Measurements from ENCODE around the gene RYR2.

The RYR2 gene

GRCh38 chr1:237170149-237170548 is 128.2 kb downstream of the RYR2 start:
- Mint-ChIP-seq H3K4me1 (no peaks in the 10 kb centered on the region), H3K4me3 (no peak overlapping the region), H3K27ac (no peak overlapping the region), H3K9me3 (no peaks in the 10 kb centered on the region), H3K27me3 (ENCODE audit: low read depth, poor library complexity) (no peaks in the 10 kb centered on the region), H3K36me3 (ENCODE audit: low read depth) (no peaks in the 10 kb centered on the region)
- TF ChIP-seq, protein P1, sequence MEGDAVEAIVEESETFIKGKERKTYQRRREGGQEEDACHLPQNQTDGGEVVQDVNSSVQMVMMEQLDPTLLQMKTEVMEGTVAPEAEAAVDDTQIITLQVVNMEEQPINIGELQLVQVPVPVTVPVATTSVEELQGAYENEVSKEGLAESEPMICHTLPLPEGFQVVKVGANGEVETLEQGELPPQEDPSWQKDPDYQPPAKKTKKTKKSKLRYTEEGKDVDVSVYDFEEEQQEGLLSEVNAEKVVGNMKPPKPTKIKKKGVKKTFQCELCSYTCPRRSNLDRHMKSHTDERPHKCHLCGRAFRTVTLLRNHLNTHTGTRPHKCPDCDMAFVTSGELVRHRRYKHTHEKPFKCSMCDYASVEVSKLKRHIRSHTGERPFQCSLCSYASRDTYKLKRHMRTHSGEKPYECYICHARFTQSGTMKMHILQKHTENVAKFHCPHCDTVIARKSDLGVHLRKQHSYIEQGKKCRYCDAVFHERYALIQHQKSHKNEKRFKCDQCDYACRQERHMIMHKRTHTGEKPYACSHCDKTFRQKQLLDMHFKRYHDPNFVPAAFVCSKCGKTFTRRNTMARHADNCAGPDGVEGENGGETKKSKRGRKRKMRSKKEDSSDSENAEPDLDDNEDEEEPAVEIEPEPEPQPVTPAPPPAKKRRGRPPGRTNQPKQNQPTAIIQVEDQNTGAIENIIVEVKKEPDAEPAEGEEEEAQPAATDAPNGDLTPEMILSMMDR (IDR thresholded peaks at IDR 0.05), result no peak
- no peak for DNase-seq

GRCh38 chr1:237171454-237172117 is 129.6 kb downstream of the RYR2 start:
- TF ChIP-seq, protein P1 (IDR thresholded peaks at IDR 0.05), result no peak
- no peaks in the 10 kb centered on the region for H3K4me1 Mint-ChIP-seq
- no peaks in the 10 kb centered on the region for H3K9me3 Mint-ChIP-seq
- no peaks in the 10 kb centered on the region for H3K27me3 Mint-ChIP-seq (ENCODE audit: low read depth, poor library complexity)
- H3K36me3 Mint-ChIP-seq (ENCODE audit: low read depth), result no peaks in the 10 kb centered on the region
- no peak for DNase-seq
- H3K27ac Mint-ChIP-seq, result no peak overlapping the region
- no peak overlapping the region for H3K4me3 Mint-ChIP-seq

DNA sequence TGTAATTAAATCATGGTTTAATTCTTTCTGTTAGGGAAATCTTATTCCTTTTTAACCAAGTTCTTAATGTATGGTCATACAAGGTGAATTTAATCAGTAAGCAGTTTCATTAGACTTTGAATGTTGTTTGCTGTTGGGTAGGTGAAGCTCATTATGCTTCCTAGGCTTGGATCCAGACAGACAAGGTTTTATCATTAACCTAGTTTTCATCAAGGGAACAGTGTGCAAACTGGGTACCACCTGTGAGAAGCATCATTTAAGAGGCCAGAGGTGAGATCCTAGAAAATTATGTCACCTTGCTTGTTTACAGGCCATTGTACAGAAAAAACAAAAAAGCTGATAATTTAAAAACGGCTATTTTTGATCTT is 130.1 kb downstream of the RYR2 start:
- no peaks in the 10 kb centered on the region for H3K4me1 Mint-ChIP-seq
- TF ChIP-seq, protein P1 (IDR thresholded peaks at IDR 0.05), result no peak
- no peak overlapping the region for H3K4me3 Mint-ChIP-seq
- H3K27ac Mint-ChIP-seq, result no peak overlapping the region
- H3K27me3 Mint-ChIP-seq (ENCODE audit: low read depth, poor library complexity), result no peaks in the 10 kb centered on the region
- H3K9me3 Mint-ChIP-seq, result no peaks in the 10 kb centered on the region
- DNase-seq, result no peak
- no peaks in the 10 kb centered on the region for H3K36me3 Mint-ChIP-seq (ENCODE audit: low read depth)

GRCh38 chr1:237179503-237179902 is 137.5 kb downstream of the RYR2 start:
- peaks cover 13% of the 10 kb centered on the region for H3K4me1 Mint-ChIP-seq
- no peak overlapping the region for H3K27ac Mint-ChIP-seq
- no peaks in the 10 kb centered on the region for H3K9me3 Mint-ChIP-seq
- no peak for DNase-seq
- no peaks in the 10 kb centered on the region for H3K36me3 Mint-ChIP-seq (ENCODE audit: low read depth)
- no peak overlapping the region for H3K4me3 Mint-ChIP-seq
- TF ChIP-seq, protein P1 (IDR thresholded peaks at IDR 0.05), result no peak
- no peaks in the 10 kb centered on the region for H3K27me3 Mint-ChIP-seq (ENCODE audit: low read depth, poor library complexity)

- no peaks in the 10 kb centered on the region for H3K36me3 Mint-ChIP-seq (ENCODE audit: low read depth)
- no peaks in the 10 kb centered on the region for H3K9me3 Mint-ChIP-seq
- TF ChIP-seq, protein P1 (IDR thresholded peaks at IDR 0.05), result no peak
- H3K4me3 Mint-ChIP-seq, result no peak overlapping the region
- peak overlapping the region; percentile 44 for H3K27ac Mint-ChIP-seq
- peaks cover 13% of the 10 kb centered on the region for H3K4me1 Mint-ChIP-seq
- no peaks in the 10 kb centered on the region for H3K27me3 Mint-ChIP-seq (ENCODE audit: low read depth, poor library complexity)
- no peak for DNase-seq
Observed at GRCh38 chr1:237180256-237180655, 138.3 kb downstream of the RYR2 start.

DNA sequence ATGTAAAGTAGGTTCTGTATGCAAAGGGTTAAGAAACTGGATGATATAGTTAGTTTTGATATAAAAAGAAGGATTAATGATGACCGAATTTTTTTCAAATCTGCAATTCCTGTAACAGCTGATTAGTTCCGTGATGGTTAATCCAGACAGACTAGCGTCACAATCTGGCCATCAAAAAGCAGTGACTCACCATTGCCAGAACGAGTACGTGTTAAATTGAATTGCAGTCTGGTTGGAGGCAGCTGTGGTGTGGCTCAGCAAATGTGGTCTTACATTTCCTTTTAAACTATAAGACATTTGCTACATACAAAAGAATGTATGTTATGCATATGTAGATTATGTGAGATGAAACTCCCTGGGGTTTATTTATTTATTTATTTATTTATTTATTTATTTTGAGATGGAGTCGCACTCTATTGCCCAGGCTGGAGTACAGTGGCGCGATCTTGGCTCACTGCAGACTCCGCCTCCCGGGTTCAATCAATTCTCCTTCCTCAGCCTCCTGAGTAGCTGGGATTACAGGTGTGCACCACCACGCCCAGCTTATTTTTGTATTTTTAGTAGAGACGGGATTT is 139.8 kb downstream of the RYR2 start:
- Mint-ChIP-seq H3K27me3 (ENCODE audit: low read depth, poor library complexity) (no peaks in the 10 kb centered on the region), H3K9me3 (no peaks in the 10 kb centered on the region), H3K27ac (no peak overlapping the region), H3K4me1 (peaks cover 13% of the 10 kb centered on the region), H3K4me3 (no peak overlapping the region), H3K36me3 (ENCODE audit: low read depth) (no peaks in the 10 kb centered on the region)
- no peak for DNase-seq
- TF ChIP-seq, protein P1 (IDR thresholded peaks at IDR 0.05), result no peak

All from nephron progenitor cell (in vitro differentiated cells).